Activated naive CD4-positive, alpha-beta T cell treated with anti-CD3 and anti-CD28 coated beads, Interleukin-2, amount 50 U/mL, for 24 hours (primary cell): ENCODE measurements around the gene FPGS.

Experiments used
- H3K27ac Mint-ChIP-seq: one replicate; pipeline ENCODE4 v1.8.0; 2021; ENCODE audit warnings: mild to moderate bottlenecking, mixed read lengths
- H3K27me3 Mint-ChIP-seq: one replicate; pipeline ENCODE4 v1.8.0; 2021; ENCODE audit warnings: mixed read lengths
- H3K36me3 Mint-ChIP-seq: one replicate; pipeline ENCODE4 v1.8.0; 2021; ENCODE audit warnings: mixed read lengths
- H3K4me1 Mint-ChIP-seq: one replicate; pipeline ENCODE4 v1.8.0; 2021; ENCODE audit warnings: mixed read lengths
- H3K4me3 Mint-ChIP-seq: one replicate; pipeline ENCODE4 v1.8.0; 2021; ENCODE audit warnings: mild to moderate bottlenecking, mixed read lengths
- H3K9me3 Mint-ChIP-seq: one replicate; pipeline ENCODE4 v1.8.0; 2021; ENCODE audit warnings: mixed read lengths

FPGS gene

GRCh38 chr9:127767410-127767809 is 35.3 kb upstream of the FPGS start:
- peaks cover 91% of the 10 kb centered on the region for H3K4me1 Mint-ChIP-seq
- H3K9me3 Mint-ChIP-seq, result no peaks in the 10 kb centered on the region
- H3K36me3 Mint-ChIP-seq, result peaks cover 4% of the 10 kb centered on the region
- peak overlapping the region; percentile 73 for H3K4me3 Mint-ChIP-seq
- H3K27me3 Mint-ChIP-seq, result no peaks in the 10 kb centered on the region
- H3K27ac Mint-ChIP-seq, result peak overlapping the region; percentile 98

- Mint-ChIP-seq H3K36me3 (peaks cover 4% of the 10 kb centered on the region), H3K4me1 (peaks cover 87% of the 10 kb centered on the region), H3K27me3 (no peaks in the 10 kb centered on the region), H3K4me3 (no peak overlapping the region), H3K9me3 (no peaks in the 10 kb centered on the region), H3K27ac (peak overlapping the region; percentile 94)
Measured at GRCh38 chr9:127767909-127768331, 34.8 kb upstream of the FPGS start.

GRCh38 chr9:127768698-127769097 is 34.0 kb upstream of the FPGS start:
- H3K9me3 Mint-ChIP-seq, result no peaks in the 10 kb centered on the region
- peaks cover 82% of the 10 kb centered on the region for H3K4me1 Mint-ChIP-seq
- H3K27ac Mint-ChIP-seq, result peak overlapping the region; percentile 94
- no peaks in the 10 kb centered on the region for H3K27me3 Mint-ChIP-seq
- H3K4me3 Mint-ChIP-seq, result peak overlapping the region; percentile 43
- peaks cover 4% of the 10 kb centered on the region for H3K36me3 Mint-ChIP-seq

- Mint-ChIP-seq H3K27ac (peak overlapping the region; percentile 94), H3K4me3 (peak overlapping the region; percentile 43), H3K36me3 (peaks cover 4% of the 10 kb centered on the region), H3K4me1 (peaks cover 81% of the 10 kb centered on the region), H3K9me3 (no peaks in the 10 kb centered on the region), H3K27me3 (no peaks in the 10 kb centered on the region)
Measured at GRCh38 chr9:127769101-127769500, 33.6 kb upstream of the FPGS start.

GRCh38 chr9:127769929-127770582 is 32.6 kb upstream of the FPGS start:
- Mint-ChIP-seq H3K36me3 (peaks cover 4% of the 10 kb centered on the region), H3K4me3 (peak overlapping the region; percentile 85), H3K9me3 (no peaks in the 10 kb centered on the region), H3K27me3 (no peaks in the 10 kb centered on the region), H3K27ac (peak overlapping the region; percentile 88), H3K4me1 (peaks cover 77% of the 10 kb centered on the region)

GRCh38 chr9:127770583-127770904 is 32.1 kb upstream of the FPGS start:
- Mint-ChIP-seq H3K27me3 (no peaks in the 10 kb centered on the region), H3K4me1 (peaks cover 72% of the 10 kb centered on the region), H3K4me3 (peak overlapping the region; percentile 85), H3K27ac (peak overlapping the region; percentile 88), H3K9me3 (no peaks in the 10 kb centered on the region), H3K36me3 (peaks cover 4% of the 10 kb centered on the region)

- Mint-ChIP-seq H3K27me3 (no peaks in the 10 kb centered on the region), H3K4me1 (peaks cover 67% of the 10 kb centered on the region), H3K4me3 (peak overlapping the region; percentile 85), H3K9me3 (no peaks in the 10 kb centered on the region), H3K36me3 (peaks cover 4% of the 10 kb centered on the region), H3K27ac (peak overlapping the region; percentile 88)
Measured at GRCh38 chr9:127770905-127771569, 31.6 kb upstream of the FPGS start.

- no peaks in the 10 kb centered on the region for H3K27me3 Mint-ChIP-seq
- no peaks in the 10 kb centered on the region for H3K9me3 Mint-ChIP-seq
- H3K27ac Mint-ChIP-seq, result peak overlapping the region; percentile 88
- H3K36me3 Mint-ChIP-seq, result peaks cover 2% of the 10 kb centered on the region
- H3K4me3 Mint-ChIP-seq, result peak overlapping the region; percentile 85
- peaks cover 67% of the 10 kb centered on the region for H3K4me1 Mint-ChIP-seq
Measured at GRCh38 chr9:127771570-127772189, 31.0 kb upstream of the FPGS start.

GRCh38 chr9:127772603-127773002 is 30.1 kb upstream of the FPGS start:
- Mint-ChIP-seq H3K27me3 (no peaks in the 10 kb centered on the region), H3K27ac (no peak overlapping the region), H3K36me3 (peaks cover 2% of the 10 kb centered on the region), H3K4me3 (no peak overlapping the region), H3K4me1 (peaks cover 65% of the 10 kb centered on the region), H3K9me3 (no peaks in the 10 kb centered on the region)

GRCh38 chr9:127773272-127773671 is 29.4 kb upstream of the FPGS start:
- Mint-ChIP-seq H3K4me1 (peaks cover 64% of the 10 kb centered on the region), H3K27ac (peak overlapping the region; percentile 35), H3K4me3 (no peak overlapping the region), H3K9me3 (no peaks in the 10 kb centered on the region), H3K27me3 (no peaks in the 10 kb centered on the region), H3K36me3 (peaks cover 2% of the 10 kb centered on the region)

- H3K36me3 Mint-ChIP-seq, result peaks cover 1% of the 10 kb centered on the region
Measured at GRCh38 chr9:127773981-127774380, 28.7 kb upstream of the FPGS start.

GRCh38 chr9:127776195-127776923 is 26.3 kb upstream of the FPGS start:
- peaks cover 55% of the 10 kb centered on the region for H3K4me1 Mint-ChIP-seq
- no peaks in the 10 kb centered on the region for H3K27me3 Mint-ChIP-seq

More at GRCh38 chr9:127773981-127774380, 28.7 kb upstream of the FPGS start:
- Mint-ChIP-seq H3K9me3 (no peaks in the 10 kb centered on the region), H3K4me1 (peaks cover 62% of the 10 kb centered on the region), H3K27ac (no peak overlapping the region), H3K27me3 (no peaks in the 10 kb centered on the region), H3K4me3 (no peak overlapping the region)

GRCh38 chr9:127776924-127777289 is 25.8 kb upstream of the FPGS start:
- no peaks in the 10 kb centered on the region for H3K27me3 Mint-ChIP-seq
- peaks cover 55% of the 10 kb centered on the region for H3K4me1 Mint-ChIP-seq
- peak overlapping the region; percentile 99 for H3K4me3 Mint-ChIP-seq
- H3K9me3 Mint-ChIP-seq, result no peaks in the 10 kb centered on the region
- no peaks in the 10 kb centered on the region for H3K36me3 Mint-ChIP-seq
- H3K27ac Mint-ChIP-seq, result peak overlapping the region; percentile 96

More at GRCh38 chr9:127776195-127776923, 26.3 kb upstream of the FPGS start:
- H3K36me3 Mint-ChIP-seq, result no peaks in the 10 kb centered on the region
- H3K4me3 Mint-ChIP-seq, result peak overlapping the region; percentile 99
- H3K9me3 Mint-ChIP-seq, result no peaks in the 10 kb centered on the region
- H3K27ac Mint-ChIP-seq, result peak overlapping the region; percentile 96

- H3K27me3 Mint-ChIP-seq, result no peaks in the 10 kb centered on the region
- peak overlapping the region; percentile 99 for H3K4me3 Mint-ChIP-seq
- no peaks in the 10 kb centered on the region for H3K36me3 Mint-ChIP-seq
- H3K9me3 Mint-ChIP-seq, result no peaks in the 10 kb centered on the region
- peaks cover 56% of the 10 kb centered on the region for H3K4me1 Mint-ChIP-seq
- H3K27ac Mint-ChIP-seq, result peak overlapping the region; percentile 99
Measured at GRCh38 chr9:127777368-127777980, 25.2 kb upstream of the FPGS start.
